GM12872 (cell line): ENCODE measurements around the gene TKFC.

ENCODE experiments used
- TF ChIP-seq, protein P1 (sequence below): IDR thresholded peaks from 3 replicates; pipeline ENCODE4 v1.5.1; 2011; ENCODE audit warnings: low read depth, mild to moderate bottlenecking, low read length, moderate library complexity; ENCODE audit not compliant: insufficient read depth

TKFC gene

DNA sequence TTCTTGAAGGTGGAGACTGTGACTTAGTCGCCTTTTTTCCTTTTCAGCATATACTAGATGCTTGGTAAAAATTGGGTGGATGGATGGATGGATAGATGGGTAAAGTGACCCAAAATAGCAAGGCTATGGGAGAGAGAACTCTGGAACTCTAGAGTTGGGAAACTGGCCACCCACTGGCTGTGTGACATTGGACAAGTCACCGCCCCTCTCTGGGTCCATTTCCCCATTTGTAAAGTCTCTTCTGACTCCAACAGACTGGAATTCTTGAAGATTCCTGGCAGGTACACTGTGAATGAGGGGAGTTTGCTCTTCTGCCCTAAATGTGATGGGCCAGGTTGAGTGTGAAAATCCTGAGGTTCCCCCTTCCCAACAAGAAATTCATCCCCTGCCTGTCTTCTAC lies 8.0 kb downstream of the TKFC start:
- TF ChIP-seq, protein P1, sequence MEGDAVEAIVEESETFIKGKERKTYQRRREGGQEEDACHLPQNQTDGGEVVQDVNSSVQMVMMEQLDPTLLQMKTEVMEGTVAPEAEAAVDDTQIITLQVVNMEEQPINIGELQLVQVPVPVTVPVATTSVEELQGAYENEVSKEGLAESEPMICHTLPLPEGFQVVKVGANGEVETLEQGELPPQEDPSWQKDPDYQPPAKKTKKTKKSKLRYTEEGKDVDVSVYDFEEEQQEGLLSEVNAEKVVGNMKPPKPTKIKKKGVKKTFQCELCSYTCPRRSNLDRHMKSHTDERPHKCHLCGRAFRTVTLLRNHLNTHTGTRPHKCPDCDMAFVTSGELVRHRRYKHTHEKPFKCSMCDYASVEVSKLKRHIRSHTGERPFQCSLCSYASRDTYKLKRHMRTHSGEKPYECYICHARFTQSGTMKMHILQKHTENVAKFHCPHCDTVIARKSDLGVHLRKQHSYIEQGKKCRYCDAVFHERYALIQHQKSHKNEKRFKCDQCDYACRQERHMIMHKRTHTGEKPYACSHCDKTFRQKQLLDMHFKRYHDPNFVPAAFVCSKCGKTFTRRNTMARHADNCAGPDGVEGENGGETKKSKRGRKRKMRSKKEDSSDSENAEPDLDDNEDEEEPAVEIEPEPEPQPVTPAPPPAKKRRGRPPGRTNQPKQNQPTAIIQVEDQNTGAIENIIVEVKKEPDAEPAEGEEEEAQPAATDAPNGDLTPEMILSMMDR: no peak

DNA sequence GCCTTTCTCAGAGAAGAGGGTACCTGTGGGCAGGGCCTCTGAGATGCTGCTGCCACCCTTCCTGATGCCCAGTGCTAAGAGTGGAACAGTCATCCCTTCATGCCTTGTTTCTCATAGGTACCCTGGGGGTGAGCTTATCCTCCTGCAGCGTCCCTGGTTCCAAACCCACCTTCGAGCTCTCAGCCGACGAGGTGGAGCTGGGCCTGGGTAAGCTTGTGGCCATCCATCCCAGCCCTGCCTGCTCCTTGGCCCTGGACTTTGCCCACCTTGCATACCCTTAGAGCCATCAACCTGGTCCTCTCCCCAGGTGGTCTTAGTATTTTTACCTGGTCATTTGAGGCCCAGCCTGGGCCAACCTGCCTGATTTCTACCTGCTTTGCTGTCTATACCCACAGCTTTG lies 8.7 kb downstream of the TKFC start:
- TF ChIP-seq, protein P1: no peak

GRCh38 chr11:61342207-61342803 lies 9.3 kb downstream of the TKFC start:
- TF ChIP-seq, protein P1: no peak

DNA sequence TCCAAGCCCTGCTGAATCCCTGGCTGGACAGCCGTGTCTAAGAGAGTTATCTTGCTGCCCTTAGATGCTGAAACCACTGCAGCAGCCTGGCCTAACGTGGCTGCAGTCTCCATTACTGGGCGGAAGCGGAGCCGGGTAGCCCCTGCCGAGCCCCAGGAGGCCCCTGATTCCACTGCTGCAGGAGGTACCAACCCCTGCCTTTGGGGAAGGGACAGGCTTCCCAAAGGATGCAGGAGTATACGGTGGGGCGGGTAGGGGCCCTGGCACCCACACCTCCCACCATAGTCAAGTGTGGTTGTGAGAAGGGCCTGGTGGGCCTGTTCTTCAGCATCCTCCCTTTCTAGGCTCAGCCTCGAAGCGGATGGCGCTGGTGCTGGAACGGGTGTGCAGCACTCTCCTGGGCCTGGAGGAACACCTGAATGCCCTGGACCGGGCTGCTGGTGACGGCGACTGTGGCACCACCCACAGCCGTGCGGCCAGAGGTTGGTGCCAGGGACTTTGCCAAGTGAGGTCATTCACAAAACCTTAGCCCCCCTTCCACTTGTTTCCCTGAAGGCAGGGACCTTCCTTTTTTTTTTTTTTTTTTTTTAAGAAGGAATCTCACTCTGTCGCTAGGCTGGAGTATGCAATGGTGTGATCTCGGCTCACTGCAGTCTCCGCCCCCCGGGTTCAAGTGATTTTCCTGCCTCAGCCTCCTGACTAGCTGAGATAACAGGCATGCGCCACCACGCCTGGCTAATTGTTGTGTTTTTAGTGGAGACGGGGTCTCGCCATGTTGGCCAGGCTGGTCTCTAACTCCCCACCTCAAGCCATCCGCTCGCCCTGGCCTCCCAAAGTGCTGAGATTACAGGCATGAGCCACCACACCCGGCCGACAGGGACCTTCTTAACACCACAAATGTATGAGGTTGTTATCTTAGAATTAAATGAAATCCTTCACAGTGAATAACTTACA lies 11.0 kb downstream of the TKFC start:
- TF ChIP-seq, protein P1: no peak

- TF ChIP-seq, protein P1: no peak
Observed at GRCh38 chr11:61345170-61345610, 12.2 kb downstream of the TKFC start.

DNA sequence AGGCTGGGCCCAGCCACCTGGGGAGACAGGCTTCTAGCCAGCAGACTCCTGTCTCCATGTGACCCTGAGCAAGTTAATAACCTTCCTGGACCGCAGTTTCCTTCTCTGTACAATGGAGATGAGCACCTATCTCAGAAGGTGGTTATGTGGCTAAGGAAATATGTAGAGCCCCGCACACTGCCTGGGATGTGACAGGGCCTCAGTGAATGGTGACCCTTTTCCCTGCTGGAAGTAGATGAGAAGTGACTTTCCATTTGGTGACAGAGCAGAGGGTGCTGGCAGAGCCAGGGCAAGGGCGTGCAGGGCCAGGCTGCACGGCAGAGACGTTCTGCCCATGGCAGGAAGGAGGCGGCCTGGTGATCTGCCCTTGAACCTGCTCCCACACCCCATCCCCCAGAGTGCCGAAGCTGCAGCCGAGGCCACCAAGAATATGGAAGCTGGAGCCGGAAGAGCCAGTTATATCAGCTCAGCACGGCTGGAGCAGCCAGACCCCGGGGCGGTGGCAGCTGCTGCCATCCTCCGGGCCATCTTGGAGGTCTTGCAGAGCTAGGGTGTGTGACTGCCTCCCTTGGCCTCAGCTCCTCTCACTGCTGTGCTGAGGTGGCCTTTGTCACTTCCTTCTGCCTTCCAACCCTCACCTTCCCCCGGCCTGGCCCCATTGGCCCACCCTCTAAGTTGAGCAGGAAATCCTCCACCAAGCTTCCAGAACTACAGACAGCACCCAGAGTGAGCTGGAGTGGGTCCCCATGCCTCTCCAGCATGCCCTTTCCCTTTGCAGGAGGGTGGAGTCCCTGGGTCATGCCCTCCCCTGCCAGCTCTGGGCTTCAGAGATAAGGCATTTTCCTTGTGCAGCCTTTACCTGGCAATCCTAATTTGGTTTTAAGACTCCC lies 13.2 kb downstream of the TKFC start:
- TF ChIP-seq, protein P1: no peak
